SK-N-MC (cell line): ENCODE measurements around the gene SRGAP1.

Source experiments
- EZH2 ChIP-seq: fragments of 200-600 bp; sonication (generic); IDR thresholded peaks from one replicate; pipeline ENCODE4 v1.6.1; 2017; ENCODE audit warnings: antibody characterized with exemption
- FOXP2 ChIP-seq: optimal IDR thresholded peaks from 2 replicates; pipeline ENCODE3; 2011; ENCODE audit warnings: mild to moderate bottlenecking, moderate library complexity; ENCODE audit not compliant: insufficient read depth; ENCODE audit errors: extremely low read length, control extremely low read depth

- TF ChIP-seq EZH2 = no peak
- no peak for TF ChIP-seq FOXP2
Observed at GRCh38 chr12:63964301-63964700, 119.8 kb downstream of the SRGAP1 start.
